ENCODE data around the gene SPTLC1.
A peak's percentile ranks its signal among the peaks of the same experiment; 100 is the strongest.
"Not testable (repeated sequence)": the region's sequence is repeated elsewhere in the genome, so short reads cannot be mapped to it uniquely, and the experiment has no call there.

Gene SPTLC1

GRCh38 chr9:92147030-92147851 lies 32.0 kb upstream of the SPTLC1 start:
- H3K4me3 ChIP-seq (ENCODE audit: low read depth, low read length), result no peak overlapping the region
- peak; percentile 66 for DNase-seq (ENCODE audit: low read depth)
- peak; percentile 18 for TF ChIP-seq CTCF (IDR thresholded peaks at IDR 0.05; ENCODE audit: low read depth, low read length, missing control alignments)
- in situ Hi-C loops (cut with HindIII; ENCODE audit: low sequenced_read_pairs), result no loop called here

GRCh38 chr9:92146610-92147009 lies 31.4 kb upstream of the SPTLC1 start:
- in situ Hi-C loops (cut with HindIII; ENCODE audit: low sequenced_read_pairs), result no loop called here
- no peak overlapping the region for H3K4me3 ChIP-seq (ENCODE audit: low read depth, low read length)
- TF ChIP-seq CTCF (IDR thresholded peaks at IDR 0.05; ENCODE audit: low read depth, low read length, missing control alignments), result no peak
- DNase-seq (ENCODE audit: low read depth), result no peak

- DNase-seq (ENCODE audit: low read depth); H3K4me3 ChIP-seq (ENCODE audit: low read depth, low read length); in situ Hi-C loops (cut with HindIII; ENCODE audit: low sequenced_read_pairs): not testable (repeated sequence)
Observed at GRCh38 chr9:92145784-92146183, 30.6 kb upstream of the SPTLC1 start.

GRCh38 chr9:92142329-92142728 lies 27.1 kb upstream of the SPTLC1 start:
- in situ Hi-C loops (cut with HindIII; ENCODE audit: low sequenced_read_pairs), result no loop called here
- TF ChIP-seq CTCF (IDR thresholded peaks at IDR 0.05; ENCODE audit: low read depth, low read length, missing control alignments), result no peak
- DNase-seq (ENCODE audit: low read depth), result no peak
- H3K4me3 ChIP-seq (ENCODE audit: low read depth, low read length), result peak overlapping the region; percentile 46

GRCh38 chr9:92141144-92142129 lies 26.2 kb upstream of the SPTLC1 start:
- in situ Hi-C loops (cut with HindIII; ENCODE audit: low sequenced_read_pairs), result no loop called here
- peak overlapping the region; percentile 46 for H3K4me3 ChIP-seq (ENCODE audit: low read depth, low read length)
- TF ChIP-seq CTCF (IDR thresholded peaks at IDR 0.05; ENCODE audit: low read depth, low read length, missing control alignments), result no peak
- no peak for DNase-seq (ENCODE audit: low read depth)

GRCh38 chr9:92140754-92141143 lies 25.5 kb upstream of the SPTLC1 start:
- no peak for TF ChIP-seq CTCF (IDR thresholded peaks at IDR 0.05; ENCODE audit: low read depth, low read length, missing control alignments)
- no peak for DNase-seq (ENCODE audit: low read depth)
- in situ Hi-C loops (cut with HindIII; ENCODE audit: low sequenced_read_pairs), result no loop called here
- H3K4me3 ChIP-seq (ENCODE audit: low read depth, low read length), result peak overlapping the region; percentile 46

Data from astrocyte of the cerebellum (primary cell).